ENCODE measurements around the gene PACSIN1. TPM values are rescaled to one million over a fixed set of nuclear protein-coding genes. Genes with fewer than 3 reads are reported as not detected.

The PACSIN1 gene
- polyA plus RNA-seq, 1 donor (not counting 4 experiments of a cell fraction or from before 2014, with no cell fraction given), result not detected

DNA sequence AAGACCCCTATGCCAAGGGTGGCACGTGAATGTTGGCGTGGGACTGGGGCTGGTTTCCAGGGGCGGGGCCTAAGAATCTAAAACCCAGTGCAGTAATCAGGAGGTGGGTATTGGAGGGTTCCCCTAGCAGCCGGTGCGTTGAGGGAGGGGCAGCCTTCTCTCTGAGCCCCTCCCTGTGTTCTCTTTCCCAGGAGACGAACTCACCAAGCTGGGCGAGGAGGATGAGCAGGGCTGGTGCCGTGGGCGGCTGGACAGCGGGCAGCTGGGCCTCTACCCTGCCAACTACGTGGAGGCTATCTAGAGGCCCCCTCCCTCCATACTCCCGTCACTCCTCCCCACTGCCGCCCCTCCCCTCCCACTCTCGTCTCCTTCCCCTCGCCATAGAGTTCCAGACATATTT lies 66.4 kb downstream of the PACSIN1 start:
- dilution Hi-C loops (cut with MboI; ENCODE audit: extremely low pct_ligation_motif_present, low sequenced_read_pairs), result no loop called here
- H3K36me3 ChIP-seq (ENCODE audit: control insufficient read depth in 2 of 2, extremely low read depth in 1 of 2, insufficient read depth in 2 of 2, low read length in 2 of 2), result no peaks in the 10 kb centered on the region
- H3K27ac ChIP-seq (ENCODE audit: control insufficient read depth, insufficient read depth, low read length), result no peak overlapping the region
- H4K20me1 ChIP-seq (ENCODE audit: control insufficient read depth, extremely low read depth, insufficient read depth, low read length), result no peaks in the 10 kb centered on the region
- H3K9me1 ChIP-seq (ENCODE audit: control insufficient read depth, extremely low read depth, insufficient read depth, low read length), result no peaks in the 10 kb centered on the region
- no peak overlapping the region for H3K4me3 ChIP-seq (ENCODE audit: control insufficient read depth in 2 of 3, extremely low read depth in 1 of 3, insufficient read depth in 2 of 3, low read depth in 1 of 3, low read length in 3 of 3)
- no peak overlapping the region for H3K9ac ChIP-seq (ENCODE audit: control insufficient read depth, extremely low read depth, insufficient read depth, low read length)
- H3K4me1 ChIP-seq (ENCODE audit: control insufficient read depth, extremely low read depth, insufficient read depth, low read length), result no peaks in the 10 kb centered on the region
- no peaks in the 10 kb centered on the region for H3K79me2 ChIP-seq (ENCODE audit: control insufficient read depth, insufficient read depth, low read length)
- FAIRE-seq, result no peak
- H2AFZ ChIP-seq (ENCODE audit: control insufficient read depth, low read length), result no peak overlapping the region
- no peak overlapping the region for H3K4me2 ChIP-seq (ENCODE audit: control insufficient read depth, extremely low read depth, insufficient read depth, low read depth, low read length)
- H3K27me3 ChIP-seq (ENCODE audit: control insufficient read depth, extremely low read depth, insufficient read depth, low read length), result no peaks in the 10 kb centered on the region
- no peaks in the 10 kb centered on the region for H3K9me3 ChIP-seq (ENCODE audit: control insufficient read depth, low read depth, low read length)
- TF ChIP-seq EZH2 (IDR thresholded peaks at IDR 0.05; ENCODE audit: low read length) (no peak), CTCF (optimal IDR thresholded peaks at IDR 0.05 in 1 of 3, IDR thresholded peaks at IDR 0.05 in 1 of 3, conservative IDR thresholded peaks at IDR 0.05 in 1 of 3; ENCODE audit: extremely low read depth in 1 of 3, insufficient read depth in 2 of 3, low read length in 3 of 3) (no peak)
- DNase-seq (ENCODE audit: low read depth, low spot score), result no peak

GRCh38 chr6:34534146-34534545 lies 68.3 kb downstream of the PACSIN1 start:
- H3K27me3 ChIP-seq (ENCODE audit: control insufficient read depth, extremely low read depth, insufficient read depth, low read length), result no peaks in the 10 kb centered on the region
- no peak overlapping the region for H3K4me2 ChIP-seq (ENCODE audit: control insufficient read depth, extremely low read depth, insufficient read depth, low read depth, low read length)
- H3K9ac ChIP-seq (ENCODE audit: control insufficient read depth, extremely low read depth, insufficient read depth, low read length), result no peak overlapping the region
- no peak overlapping the region for H3K27ac ChIP-seq (ENCODE audit: control insufficient read depth, insufficient read depth, low read length)
- TF ChIP-seq CTCF (optimal IDR thresholded peaks at IDR 0.05 in 1 of 3, IDR thresholded peaks at IDR 0.05 in 1 of 3, conservative IDR thresholded peaks at IDR 0.05 in 1 of 3; ENCODE audit: extremely low read depth in 1 of 3, insufficient read depth in 2 of 3, low read length in 3 of 3), result no peak
- TF ChIP-seq EZH2 (IDR thresholded peaks at IDR 0.05; ENCODE audit: low read length), result no peak
- dilution Hi-C loops (cut with MboI; ENCODE audit: extremely low pct_ligation_motif_present, low sequenced_read_pairs), result no loop called here
- H3K79me2 ChIP-seq (ENCODE audit: control insufficient read depth, insufficient read depth, low read length), result no peaks in the 10 kb centered on the region
- DNase-seq (ENCODE audit: low read depth, low spot score) (no peak), FAIRE-seq (no peak)
- H3K4me1 ChIP-seq (ENCODE audit: control insufficient read depth, extremely low read depth, insufficient read depth, low read length), result no peaks in the 10 kb centered on the region
- H3K36me3 ChIP-seq (ENCODE audit: control insufficient read depth in 2 of 2, extremely low read depth in 1 of 2, insufficient read depth in 2 of 2, low read length in 2 of 2), result no peaks in the 10 kb centered on the region
- no peak overlapping the region for H3K4me3 ChIP-seq (ENCODE audit: control insufficient read depth in 2 of 3, extremely low read depth in 1 of 3, insufficient read depth in 2 of 3, low read depth in 1 of 3, low read length in 3 of 3)
- H4K20me1 ChIP-seq (ENCODE audit: control insufficient read depth, extremely low read depth, insufficient read depth, low read length), result no peaks in the 10 kb centered on the region
- H3K9me3 ChIP-seq (ENCODE audit: control insufficient read depth, low read depth, low read length), result no peaks in the 10 kb centered on the region
- H2AFZ ChIP-seq (ENCODE audit: control insufficient read depth, low read length), result no peak overlapping the region
- H3K9me1 ChIP-seq (ENCODE audit: control insufficient read depth, extremely low read depth, insufficient read depth, low read length), result no peaks in the 10 kb centered on the region

All from keratinocyte (primary cell).